HepG2 (cell line): ENCODE data around the gene CRYM. TPM values are rescaled to one million over a fixed set of nuclear protein-coding genes. Genes with fewer than 3 reads are reported as not detected.
A peak's percentile ranks its signal among the peaks of the same experiment; 100 is the strongest.

Experiments
- BRCA1 ChIP-seq: sonication (generic); formaldehyde crosslinking; IDR thresholded peaks from 2 replicates; pipeline ENCODE4 v1.4.0; 2020; ENCODE audit warnings: missing genetic modification reagents
- FOXM1 ChIP-seq: sonication (generic); formaldehyde crosslinking; IDR thresholded peaks from 2 replicates; pipeline ENCODE4 v1.5.0; 2020; ENCODE audit warnings: missing genetic modification reagents
- HMG20A ChIP-seq: IDR thresholded peaks from 2 replicates; pipeline ENCODE4 v1.6.1; 2016; ENCODE audit warnings: borderline replicate concordance
- JDP2 ChIP-seq: sonication (generic); formaldehyde crosslinking; IDR thresholded peaks from 2 replicates; pipeline ENCODE4 v1.8.1; 2022; ENCODE audit warnings: missing genetic modification reagents, borderline replicate concordance
- KDM3A ChIP-seq: IDR thresholded peaks from 2 replicates; pipeline ENCODE4 v1.6.1; 2018; ENCODE audit warnings: low read depth, missing compliant biosample characterization
- KDM6A ChIP-seq: IDR thresholded peaks from 2 replicates; pipeline ENCODE4 v1.6.1; 2016; ENCODE audit warnings: low read depth
- NFIB ChIP-seq: sonication (generic); formaldehyde crosslinking; IDR thresholded peaks from 2 replicates; pipeline ENCODE4 v1.9.0; 2021; ENCODE audit warnings: missing genetic modification reagents, mild to moderate bottlenecking, borderline replicate concordance
- NFYC ChIP-seq: IDR thresholded peaks from 2 replicates; pipeline ENCODE4 v1.6.1; 2016; ENCODE audit warnings: missing genetic modification reagents, missing compliant biosample characterization
- RBFOX2 ChIP-seq: fragments of 200-400 bp; formaldehyde crosslinking; IDR thresholded peaks from 2 replicates; pipeline ENCODE4 v1.6.1; 2017; ENCODE audit warnings: low read depth, mild to moderate bottlenecking, low read length
- RFX1 ChIP-seq: fragments of 450-650 bp; IDR thresholded peaks from 2 replicates; pipeline ENCODE4 v1.6.1; 2017
- TBL1XR1 ChIP-seq: fragments of 150-350 bp; IDR thresholded peaks from 2 replicates; pipeline ENCODE4 v1.6.1; 2014; ENCODE audit warnings: borderline replicate concordance, low read length; ENCODE audit not compliant: partially characterized antibody
- UBTF ChIP-seq: sonication (generic); formaldehyde crosslinking; IDR thresholded peaks from 2 replicates; pipeline ENCODE4 v1.4.0; 2020; ENCODE audit warnings: mild to moderate bottlenecking, missing genetic modification reagents
- ZC3H4 ChIP-seq: sonication (generic); formaldehyde crosslinking; IDR thresholded peaks from 2 replicates; pipeline ENCODE4 v1.4.0; 2020; ENCODE audit warnings: missing genetic modification reagents, borderline replicate concordance
- ZNF382 ChIP-seq: sonication (generic); formaldehyde crosslinking; IDR thresholded peaks from 2 replicates; pipeline ENCODE4 v1.5.0; 2020; ENCODE audit warnings: missing genetic modification reagents, mild to moderate bottlenecking, borderline replicate concordance
- ZNF512B ChIP-seq: sonication (generic); formaldehyde crosslinking; IDR thresholded peaks from 2 replicates; pipeline ENCODE4 v1.5.1; 2020; ENCODE audit warnings: missing genetic modification reagents, mild to moderate bottlenecking, borderline replicate concordance
- ZNF598 ChIP-seq: sonication (generic); formaldehyde crosslinking; IDR thresholded peaks from 2 replicates; pipeline ENCODE4 v1.5.1; 2020; ENCODE audit warnings: mild to moderate bottlenecking, missing genetic modification reagents, borderline replicate concordance
- ZNF746 ChIP-seq: sonication (generic); formaldehyde crosslinking; IDR thresholded peaks from 2 replicates; pipeline ENCODE4 v1.8.0; 2022; ENCODE audit warnings: mild to moderate bottlenecking, missing genetic modification reagents
- ZNF761 ChIP-seq: sonication (generic); formaldehyde crosslinking; conservative IDR thresholded peaks from 2 replicates; pipeline ENCODE4 v1.4.0; 2020; ENCODE audit warnings: mild to moderate bottlenecking, missing genetic modification reagents
- ZSCAN22 ChIP-seq: sonication (generic); formaldehyde crosslinking; IDR thresholded peaks from 2 replicates; pipeline ENCODE4 v1.4.0; 2020; ENCODE audit warnings: mild to moderate bottlenecking, missing genetic modification reagents
- ZSCAN9 ChIP-seq: IDR thresholded peaks from 2 replicates; pipeline ENCODE4 v1.6.1; 2016; ENCODE audit warnings: borderline replicate concordance
- polyA plus RNA-seq, 8 experiments: library from polyadenylated mRNA; depleted of rRNA in 3 of 8; stranded (reverse) in 7 of 8; unstranded in 1 of 8; fragments of >200 nt; fragmentation: Illumina TruSeq in 4 of 8; extraction: Trizol in 4 of 8; gene quantifications; 2 replicates each; pipeline versions ENCODE4 v1.2.1 to v1.2.3, GENCODE V29; 2011 to 2016; ENCODE audit warnings: low read depth in 4 of 8, missing spikeins in 1 of 8, mixed read lengths in 1 of 8; ENCODE audit not compliant: insufficient read depth in 1 of 8
- total RNA-seq, 5 experiments: library from RNA; depleted of rRNA; stranded (reverse); fragments of >200 nt; fragmentation: Illumina TruSeq; extraction: Trizol; gene quantifications; 2 replicates each; pipeline ENCODE4 v1.2.3, GENCODE V29; 2016; ENCODE audit warnings: low read depth in 1 of 5
- TF ChIP-seq, protein P1 (sequence below): sonication (generic); formaldehyde crosslinking; IDR thresholded peaks from 2 replicates; pipeline ENCODE4 v1.8.1; 2023; ENCODE audit warnings: missing genetic modification reagents, inconsistent platforms, borderline replicate concordance
- TF ChIP-seq, protein P2 (sequence below): sonication (generic); formaldehyde crosslinking; IDR thresholded peaks from 2 replicates; pipeline ENCODE4 v1.9.0; 2022; ENCODE audit warnings: low read depth, missing genetic modification reagents

Gene CRYM
- total and polyA plus RNA-seq, 2 of the 13 experiments (the other 11 are each of a cell fraction or from before 2014, with no cell fraction given): 1.9 to 2.2 TPM

DNA sequence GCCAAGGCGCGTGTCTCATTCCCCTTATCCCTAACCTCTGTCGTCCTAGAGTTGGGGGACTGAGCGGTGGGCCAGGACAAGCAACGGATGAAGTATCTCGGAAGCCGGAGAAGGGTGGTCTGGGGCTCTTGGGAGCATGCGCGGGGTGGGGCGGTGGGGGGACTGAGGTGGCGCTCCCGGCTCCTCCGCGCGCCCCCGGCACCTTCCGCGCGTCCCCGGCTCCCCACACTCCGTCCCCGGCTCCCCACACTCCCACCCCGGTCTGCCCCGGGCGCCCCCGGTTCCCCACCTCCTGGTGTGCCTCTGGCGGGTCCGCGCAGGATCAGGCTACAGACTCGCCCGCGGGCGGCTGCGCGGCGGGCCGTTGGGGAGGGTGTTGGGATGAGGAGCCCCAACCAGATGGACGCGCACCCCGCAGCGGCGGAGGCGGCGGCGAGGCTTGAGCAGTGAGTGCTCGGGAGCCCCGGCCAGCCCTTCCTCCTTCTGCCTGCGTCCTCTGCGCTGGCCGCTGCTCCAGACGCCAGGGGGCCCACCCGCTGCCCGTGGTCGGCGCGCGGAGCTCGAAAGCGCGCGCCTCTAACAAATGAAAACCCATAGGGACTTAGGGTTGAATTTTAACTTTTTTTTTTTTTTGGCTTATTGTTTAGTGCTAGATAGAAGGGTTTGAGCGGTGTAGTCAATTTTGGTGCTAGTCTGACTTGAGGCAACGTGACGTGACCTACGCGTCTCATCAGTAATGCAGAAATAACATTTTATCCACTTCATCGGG is 5.6 kb upstream of the CRYM start (continued):
- no peak for TF ChIP-seq HMG20A
- TF ChIP-seq UBTF: peak; percentile 89
- 0 out of 2 replicates have a peak, but pooled peaks have one; percentile 46 for TF ChIP-seq ZSCAN9 (CRISPR knock-in tag)
- TF ChIP-seq, protein P1, sequence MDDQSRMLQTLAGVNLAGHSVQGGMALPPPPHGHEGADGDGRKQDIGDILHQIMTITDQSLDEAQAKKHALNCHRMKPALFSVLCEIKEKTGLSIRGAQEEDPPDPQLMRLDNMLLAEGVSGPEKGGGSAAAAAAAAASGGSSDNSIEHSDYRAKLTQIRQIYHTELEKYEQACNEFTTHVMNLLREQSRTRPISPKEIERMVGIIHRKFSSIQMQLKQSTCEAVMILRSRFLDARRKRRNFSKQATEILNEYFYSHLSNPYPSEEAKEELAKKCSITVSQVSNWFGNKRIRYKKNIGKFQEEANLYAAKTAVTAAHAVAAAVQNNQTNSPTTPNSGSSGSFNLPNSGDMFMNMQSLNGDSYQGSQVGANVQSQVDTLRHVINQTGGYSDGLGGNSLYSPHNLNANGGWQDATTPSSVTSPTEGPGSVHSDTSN (CRISPR knock-in tag): no peak
- TF ChIP-seq ZNF598 (CRISPR knock-in tag): no peak
- TF ChIP-seq RFX1: no peak
- TF ChIP-seq NFIB: no peak
- no peak for TF ChIP-seq KDM6A (CRISPR knock-in tag)
- TF ChIP-seq ZSCAN22 (CRISPR knock-in tag): no peak
- no peak for TF ChIP-seq ZC3H4 (CRISPR knock-in tag)
- TF ChIP-seq RBFOX2: no peak
- TF ChIP-seq TBL1XR1: no peak
- no peak for TF ChIP-seq ZNF382 (CRISPR knock-in tag)
- TF ChIP-seq ZNF512B: no peak
- TF ChIP-seq NFYC (CRISPR knock-in tag): no peak
- TF ChIP-seq, protein P2, sequence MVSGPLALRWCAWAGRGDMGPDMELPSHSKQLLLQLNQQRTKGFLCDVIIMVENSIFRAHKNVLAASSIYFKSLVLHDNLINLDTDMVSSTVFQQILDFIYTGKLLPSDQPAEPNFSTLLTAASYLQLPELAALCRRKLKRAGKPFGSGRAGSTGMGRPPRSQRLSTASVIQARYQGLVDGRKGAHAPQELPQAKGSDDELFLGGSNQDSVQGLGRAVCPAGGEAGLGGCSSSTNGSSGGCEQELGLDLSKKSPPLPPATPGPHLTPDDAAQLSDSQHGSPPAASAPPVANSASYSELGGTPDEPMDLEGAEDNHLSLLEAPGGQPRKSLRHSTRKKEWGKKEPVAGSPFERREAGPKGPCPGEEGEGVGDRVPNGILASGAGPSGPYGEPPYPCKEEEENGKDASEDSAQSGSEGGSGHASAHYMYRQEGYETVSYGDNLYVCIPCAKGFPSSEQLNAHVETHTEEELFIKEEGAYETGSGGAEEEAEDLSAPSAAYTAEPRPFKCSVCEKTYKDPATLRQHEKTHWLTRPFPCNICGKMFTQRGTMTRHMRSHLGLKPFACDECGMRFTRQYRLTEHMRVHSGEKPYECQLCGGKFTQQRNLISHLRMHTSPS: no peak
- no peak for TF ChIP-seq FOXM1
- TF ChIP-seq JDP2: no peak
- TF ChIP-seq ZNF746 (CRISPR knock-in tag): peak; percentile 50; the same call in 1 of the 2 replicates
- TF ChIP-seq KDM3A (CRISPR knock-in tag): peak; percentile 85; the same call in 1 of the 2 replicates
- TF ChIP-seq BRCA1: no peak
- peak; percentile 42; the same call in 1 of the 2 replicates for TF ChIP-seq ZNF761
